ENCODE data around the gene PPP3R1. TPM values are rescaled to one million over a fixed set of nuclear protein-coding genes. Genes with fewer than 3 reads are reported as not detected.

The PPP3R1 gene
- total RNA-seq, 8 experiments from 2014 or later = 26.4 to 55.1 (median 39.6) TPM

- WGBS, 10 experiments = 0 to 2% (median 0%) methylated on average over 3 to 14 of the region's 15 CpGs; no CpG with 5 or more reads in 1 of the 10 experiments
- H3K27ac ChIP-seq = peak overlapping the region; percentile 81 to 97
Measured at GRCh38 chr2:68253219-68254068, 1.1 kb upstream of the PPP3R1 start.

GRCh38 chr2:68251855-68252399, 405 bp downstream of the PPP3R1 start:
- in situ Hi-C loops (cut with MboI; ENCODE audit: low pct_unique_long_range_greater_than_20kb in 2 of 9, low sequenced_read_pairs in 9 of 9, unreplicated experiment in 9 of 9) = no loop called here
- peak in 7 of 8 experiments; percentile 3 to 38 (median 10) for ATAC-seq (replicated peaks in 6 of 8)
- H3K4me1 ChIP-seq (replicated peaks in 1 of 2) = peaks cover 24 to 27% of the 10 kb centered on the region in 2 donors
- peak overlapping the region; percentile 61 to 97 (median 87) for H3K4me3 ChIP-seq
- peak overlapping the region; percentile 97 for H3K27ac ChIP-seq
- 0 to 2% methylated on average over 2 to 19 of the region's 78 CpGs; no CpG with 5 or more reads in 8 of the 10 experiments for WGBS, 10 experiments

More at GRCh38 chr2:68253219-68254068, 1.1 kb upstream of the PPP3R1 start:
- Histone ChIP-seq H3K4me3 (peak overlapping the region; percentile 61 to 97 (median 87)), H3K4me1 (replicated peaks in 1 of 2) (peaks cover 24 to 27% of the 10 kb centered on the region in 2 donors)
- ATAC-seq (replicated peaks in 6 of 8) = no peak
- in situ Hi-C loops (cut with MboI; ENCODE audit: low pct_unique_long_range_greater_than_20kb in 2 of 9, low sequenced_read_pairs in 9 of 9, unreplicated experiment in 9 of 9) = no loop called here

- Histone ChIP-seq H3K27ac (peak overlapping the region; percentile 97), H3K4me1 (replicated peaks in 1 of 2) (peaks cover 24 to 27% of the 10 kb centered on the region in 2 donors), H3K4me3 (peak overlapping the region; percentile 61 to 97 (median 87))
- ATAC-seq (replicated peaks in 6 of 8) = peak; percentile 18 to 58 (median 40)
- 0 to 6% (median 1%) methylated on average over 1 to 14 of the region's 41 CpGs; no CpG with 5 or more reads in 1 of the 10 experiments for WGBS, 10 experiments
- in situ Hi-C loops (cut with MboI; ENCODE audit: low pct_unique_long_range_greater_than_20kb in 2 of 9, low sequenced_read_pairs in 9 of 9, unreplicated experiment in 9 of 9) = no loop called here
Measured at GRCh38 chr2:68251187-68251854, 1.0 kb downstream of the PPP3R1 start.

- peaks cover 22 to 24% of the 10 kb centered on the region in 2 donors for H3K4me1 ChIP-seq (replicated peaks in 1 of 2)
- H3K27ac ChIP-seq = peak overlapping the region in 1 of 2 donors; percentile 97
- 0 to 43% (median 4%) methylated on average over 3 to 15 of the region's 15 CpGs for WGBS, 10 experiments
- in situ Hi-C loops (cut with MboI; ENCODE audit: low pct_unique_long_range_greater_than_20kb in 2 of 9, low sequenced_read_pairs in 9 of 9, unreplicated experiment in 9 of 9) = no loop called here
- peak in 1 of 8 experiments; percentile 1 for ATAC-seq (replicated peaks in 6 of 8)
- H3K4me3 ChIP-seq = peak overlapping the region; percentile 61 to 97 (median 87)
Measured at GRCh38 chr2:68250652-68251186, 1.6 kb downstream of the PPP3R1 start.

GRCh38 chr2:68250196-68250595, 2.1 kb downstream of the PPP3R1 start:
- WGBS, 10 experiments = 13 to 73% (median 39%) methylated on average over 5 of the region's 5 CpGs
- in situ Hi-C loops (cut with MboI; ENCODE audit: low pct_unique_long_range_greater_than_20kb in 2 of 9, low sequenced_read_pairs in 9 of 9, unreplicated experiment in 9 of 9) = no loop called here
- ATAC-seq (replicated peaks in 6 of 8) = no peak
- Histone ChIP-seq H3K4me3 (peak overlapping the region; percentile 61 to 97 (median 87)), H3K4me1 (replicated peaks in 1 of 2) (peaks cover 22 to 24% of the 10 kb centered on the region in 2 donors), H3K27ac (no peak overlapping the region)

- 52 to 100% (median 89%) methylated on average over 1 to 2 of the region's 2 CpGs; no CpG with 5 or more reads in 2 of the 10 experiments for WGBS, 10 experiments
- ATAC-seq (replicated peaks in 6 of 8) = no peak
- no peak overlapping the region for H3K4me3 ChIP-seq
- in situ Hi-C loops (cut with MboI; ENCODE audit: low pct_unique_long_range_greater_than_20kb in 2 of 9, low sequenced_read_pairs in 9 of 9, unreplicated experiment in 9 of 9) = no loop called here
- H3K4me1 ChIP-seq (replicated peaks in 1 of 2) = peaks cover 17 to 18% of the 10 kb centered on the region in 2 donors
- no peak overlapping the region for H3K27ac ChIP-seq
Measured at GRCh38 chr2:68248806-68249205, 3.5 kb downstream of the PPP3R1 start.

- in situ Hi-C loops (cut with MboI; ENCODE audit: low pct_unique_long_range_greater_than_20kb in 2 of 9, low sequenced_read_pairs in 9 of 9, unreplicated experiment in 9 of 9) = no loop called here
- H3K4me3 ChIP-seq = no peak overlapping the region
- ATAC-seq (replicated peaks in 6 of 8) = no peak
- WGBS, 10 experiments = 77 to 100% (median 89%) methylated on average over 1 to 3 of the region's 3 CpGs; no CpG with 5 or more reads in 1 of the 10 experiments
- H3K27ac ChIP-seq = no peak overlapping the region
- H3K4me1 ChIP-seq (replicated peaks in 1 of 2) = peaks cover 17 to 18% of the 10 kb centered on the region in 2 donors
Measured at GRCh38 chr2:68248361-68248760, 4.0 kb downstream of the PPP3R1 start.

- no peak overlapping the region for H3K4me3 ChIP-seq
- ATAC-seq (replicated peaks in 6 of 8) = no peak
- WGBS, 10 experiments = 83 to 100% (median 92%) methylated on average over 1 of the region's 1 CpG; no CpG with 5 or more reads in 3 of the 10 experiments
- H3K4me1 ChIP-seq (replicated peaks in 1 of 2) = peaks cover 17 to 18% of the 10 kb centered on the region in 2 donors
- H3K27ac ChIP-seq = no peak overlapping the region
- in situ Hi-C loops (cut with MboI; ENCODE audit: low pct_unique_long_range_greater_than_20kb in 2 of 9, low sequenced_read_pairs in 9 of 9, unreplicated experiment in 9 of 9) = no loop called here
Measured at GRCh38 chr2:68246396-68246795, 5.9 kb downstream of the PPP3R1 start.

- no peak for ATAC-seq (replicated peaks in 6 of 8)
- H3K4me1 ChIP-seq (replicated peaks in 1 of 2) = peaks cover 17 to 18% of the 10 kb centered on the region in 2 donors
- H3K4me3 ChIP-seq = no peak overlapping the region
- no peak overlapping the region for H3K27ac ChIP-seq
- in situ Hi-C loops (cut with MboI; ENCODE audit: low pct_unique_long_range_greater_than_20kb in 2 of 9, low sequenced_read_pairs in 9 of 9, unreplicated experiment in 9 of 9) = no loop called here
Measured at GRCh38 chr2:68245672-68246071, 6.7 kb downstream of the PPP3R1 start.

- WGBS, 10 experiments = 60 to 100% (median 100%) methylated on average over 1 to 4 of the region's 4 CpGs; no CpG with 5 or more reads in 3 of the 10 experiments
- no peak for ATAC-seq (replicated peaks in 6 of 8)
- no peak overlapping the region for H3K27ac ChIP-seq
- peaks cover 14 to 15% of the 10 kb centered on the region in 2 donors for H3K4me1 ChIP-seq (replicated peaks in 1 of 2)
- no peak overlapping the region for H3K4me3 ChIP-seq
- in situ Hi-C loops (cut with MboI; ENCODE audit: low pct_unique_long_range_greater_than_20kb in 2 of 9, low sequenced_read_pairs in 9 of 9, unreplicated experiment in 9 of 9) = no loop called here
Measured at GRCh38 chr2:68245066-68245465, 7.3 kb downstream of the PPP3R1 start.

GRCh38 chr2:68244456-68244855, 7.9 kb downstream of the PPP3R1 start:
- ATAC-seq (replicated peaks in 6 of 8) = peak in 1 of 8 experiments; percentile 43
- Histone ChIP-seq H3K4me1 (replicated peaks in 1 of 2) (peaks cover 8 to 9% of the 10 kb centered on the region in 2 donors), H3K27ac (no peak overlapping the region), H3K4me3 (no peak overlapping the region)
- in situ Hi-C loops (cut with MboI; ENCODE audit: low pct_unique_long_range_greater_than_20kb in 2 of 9, low sequenced_read_pairs in 9 of 9, unreplicated experiment in 9 of 9) = no loop called here
- WGBS, 10 experiments = 30 to 94% (median 86%) methylated on average over 2 of the region's 2 CpGs; no CpG with 5 or more reads in 1 of the 10 experiments

- no peak for ATAC-seq (replicated peaks in 6 of 8)
- WGBS, 10 experiments = 92 to 100% (median 96%) methylated on average over 1 to 2 of the region's 2 CpGs; no CpG with 5 or more reads in 3 of the 10 experiments
- in situ Hi-C loops (cut with MboI; ENCODE audit: low pct_unique_long_range_greater_than_20kb in 2 of 9, low sequenced_read_pairs in 9 of 9, unreplicated experiment in 9 of 9) = no loop called here
- peaks cover 7 to 17% of the 10 kb centered on the region in 2 donors for H3K4me1 ChIP-seq (replicated peaks in 1 of 2)
- H3K4me3 ChIP-seq = no peak overlapping the region
- H3K27ac ChIP-seq = no peak overlapping the region
Measured at GRCh38 chr2:68241732-68242131, 10.6 kb downstream of the PPP3R1 start.
